Common myeloid progenitor, CD34-positive (primary cell): ENCODE results near the gene PKD1L1.

Experiments used
- CTCF ChIA-PET: fragments of 350-600 bp; sonication (Branson Sonifier 250); formaldehyde crosslinking; loops from one replicate; lab custom pipeline; 2021; ENCODE audit warnings: antibody characterized with exemption; lab: Charles Lee
- POLR2A ChIA-PET: fragments of 350-600 bp; sonication (Branson Sonifier 250); formaldehyde crosslinking; loops from one replicate; lab custom pipeline; 2021; ENCODE audit warnings: antibody characterized with exemption; lab: Charles Lee
- DNase-seq, 3 donors: peaks; one replicate each; pipeline versions ENCODE4 v3.0.0 to v3.0.0-alpha.2; 2013
- H3K27ac ChIP-seq, 2 experiments: 1 replicate in 1 of 2; 2 replicates in 1 of 2; pipeline ENCODE4 v1.7.0; 2013; ENCODE audit warnings: inconsistent platforms in 2 of 2, low read length in 2 of 2, mild to moderate bottlenecking in 2 of 2, low read depth in 1 of 2, moderate library complexity in 1 of 2; ENCODE audit not compliant: severe bottlenecking in 2 of 2, insufficient read depth in 1 of 2, poor library complexity in 1 of 2
- H3K27me3 ChIP-seq, 5 experiments: replicated peaks in 2 of 5; 1 replicate in 3 of 5; 2 replicates in 2 of 5; pipeline versions ENCODE4 v1.6.1 to v1.7.0; 2013; ENCODE audit warnings: low read length in 4 of 5, mild to moderate bottlenecking in 2 of 5, moderate library complexity in 2 of 5, inconsistent platforms in 1 of 5; ENCODE audit not compliant: insufficient read depth in 5 of 5, control insufficient read depth in 4 of 5
- H3K36me3 ChIP-seq, 4 experiments: 1 replicate in 2 of 4; 2 replicates in 2 of 4; pipeline versions ENCODE4 v1.6.1 to v1.7.0; 2013; ENCODE audit warnings: low read length in 3 of 4, control low read depth in 1 of 4, mild to moderate bottlenecking in 1 of 4; ENCODE audit not compliant: control insufficient read depth in 4 of 4, insufficient read depth in 4 of 4
- H3K4me1 ChIP-seq, 4 experiments: 1 replicate in 3 of 4; 2 replicates in 1 of 4; pipeline versions ENCODE4 v1.6.1 to v1.7.1; 2013; ENCODE audit warnings: low read length in 3 of 4, mild to moderate bottlenecking in 3 of 4, control low read depth in 1 of 4, inconsistent platforms in 1 of 4, moderate library complexity in 1 of 4; ENCODE audit not compliant: control insufficient read depth in 4 of 4, insufficient read depth in 4 of 4; ENCODE audit errors: control extremely low read depth in 1 of 4
- H3K4me3 ChIP-seq, 7 experiments: 1 replicate in 4 of 7; 2 replicates in 3 of 7; pipeline versions ENCODE4 v1.5.1 to v1.7.0; 2013; ENCODE audit warnings: mild to moderate bottlenecking in 7 of 7, low read length in 6 of 7, moderate library complexity in 6 of 7, inconsistent platforms in 2 of 7, low read depth in 2 of 7, control low read depth in 1 of 7; ENCODE audit not compliant: insufficient read depth in 4 of 7, control insufficient read depth in 1 of 7; ENCODE audit errors: extremely low read depth in 1 of 7
- H3K9me3 ChIP-seq, 5 experiments: 1 replicate in 4 of 5; 2 replicates in 1 of 5; pipeline versions ENCODE4 v1.6.1 to v1.7.1; 2013; ENCODE audit warnings: low read length in 4 of 5, mild to moderate bottlenecking in 2 of 5, inconsistent platforms in 1 of 5, low read depth in 1 of 5, moderate library complexity in 1 of 5; ENCODE audit not compliant: control insufficient read depth in 4 of 5, insufficient read depth in 2 of 5; ENCODE audit errors: control extremely low read depth in 1 of 5
- WGBS: methylation state at CpG from one replicate; pipeline ENCODE4 v1.1.5; 2013; ENCODE audit not compliant: insufficient coverage; 5-methylcytosine and 5-hydroxymethylcytosine counted together

Gene PKD1L1

DNA sequence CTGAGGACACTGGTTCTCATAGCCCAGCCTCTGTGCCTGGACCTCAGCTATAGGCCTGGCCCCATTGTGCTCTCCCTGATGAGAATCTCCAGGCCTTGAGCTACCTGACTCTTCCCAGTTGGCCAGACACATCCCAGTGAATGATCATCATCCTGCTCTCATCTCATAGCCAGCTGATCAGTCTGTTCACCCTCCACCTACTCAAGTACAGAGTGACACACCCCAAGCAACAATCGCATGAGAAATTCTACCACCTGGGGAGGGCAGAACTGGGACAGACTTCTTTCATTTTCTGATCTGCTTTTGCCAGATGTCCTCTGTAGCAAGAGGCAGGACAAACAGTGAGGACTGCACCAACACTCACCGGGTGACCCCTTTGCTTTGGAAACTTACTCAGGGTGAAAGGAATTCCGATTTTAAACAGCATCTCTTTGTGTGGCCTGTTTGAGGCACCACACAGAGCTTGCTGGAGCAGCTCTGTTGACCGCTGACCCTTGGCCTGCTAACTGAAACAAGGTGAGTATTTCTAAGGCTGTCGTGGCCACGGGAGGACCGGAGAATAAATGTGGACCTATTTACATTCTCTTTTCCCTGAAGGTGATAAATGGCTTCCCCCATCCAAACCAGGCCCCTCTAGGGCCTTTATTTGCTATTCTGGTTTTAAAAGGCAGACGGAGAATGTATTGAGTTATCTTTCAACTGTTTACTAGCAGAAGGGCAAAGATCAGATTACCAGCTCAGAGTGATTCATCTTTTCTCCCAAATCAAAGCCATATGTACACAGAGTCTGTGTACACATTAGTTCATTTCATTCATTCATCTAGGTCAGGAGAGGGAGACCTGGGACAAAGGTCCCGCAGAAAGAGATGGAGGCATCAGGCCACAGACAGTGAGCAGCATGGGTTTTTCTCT, 184.9 kb downstream of the PKD1L1 start:
- WGBS: 95% methylated on average over 8 of the region's 9 CpGs
- DNase-seq: no peak
- Histone ChIP-seq H3K27ac (no peak overlapping the region), H3K27me3 (no peaks in the 10 kb centered on the region), H3K9me3 (no peaks in the 10 kb centered on the region), H3K4me3 (no peak overlapping the region), H3K36me3 (no peaks in the 10 kb centered on the region), H3K4me1 (no peaks in the 10 kb centered on the region)
- POLR2A ChIA-PET: no interaction called here
- CTCF ChIA-PET: no interaction called here

GRCh38 chr7:47762746-47763062, 185.6 kb downstream of the PKD1L1 start:
- Histone ChIP-seq H3K9me3 (no peaks in the 10 kb centered on the region), H3K27ac (no peak overlapping the region), H3K36me3 (no peaks in the 10 kb centered on the region), H3K27me3 (no peaks in the 10 kb centered on the region), H3K4me1 (no peaks in the 10 kb centered on the region), H3K4me3 (no peak overlapping the region)
- POLR2A ChIA-PET: no interaction called here
- CTCF ChIA-PET: no interaction called here
- WGBS: 98% methylated on average over 3 of the region's 4 CpGs
- DNase-seq: no peak

GRCh38 chr7:47762207-47762606, 186.1 kb downstream of the PKD1L1 start:
- Histone ChIP-seq H3K9me3 (no peaks in the 10 kb centered on the region), H3K4me3 (no peak overlapping the region), H3K27me3 (no peaks in the 10 kb centered on the region), H3K36me3 (no peaks in the 10 kb centered on the region), H3K27ac (no peak overlapping the region), H3K4me1 (no peaks in the 10 kb centered on the region)
- DNase-seq: no peak
- ChIA-PET POLR2A (no interaction called here), CTCF (no interaction called here)

DNA sequence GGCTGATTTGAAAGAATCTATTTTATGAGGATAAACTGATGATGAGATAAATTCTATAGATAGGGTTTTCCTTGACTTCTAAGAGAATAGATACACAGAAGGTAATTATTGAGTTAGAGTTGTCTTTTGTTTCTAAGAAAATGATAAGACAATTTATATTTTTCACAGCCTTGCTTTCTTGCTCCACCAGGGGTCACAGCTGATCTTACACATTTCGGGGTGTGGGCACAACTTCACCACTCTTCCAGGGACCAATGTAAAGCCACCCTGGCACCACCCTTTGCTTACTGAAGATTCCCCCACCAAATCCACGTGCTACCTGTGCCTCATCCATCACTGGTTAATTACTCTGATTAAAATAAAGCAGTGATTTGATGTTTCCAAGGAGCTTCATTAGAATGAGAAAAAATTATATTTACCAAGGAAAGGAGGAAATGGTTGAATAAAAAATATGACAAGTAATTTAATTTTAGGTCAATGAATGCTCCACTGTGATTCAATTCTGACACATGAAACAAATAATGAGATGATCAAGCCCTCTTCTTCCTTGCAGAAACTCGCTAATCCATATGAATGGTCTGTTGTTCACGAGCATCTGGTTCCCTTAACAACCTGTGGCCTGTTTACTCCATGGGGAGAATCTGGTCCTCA, 189.1 kb downstream of the PKD1L1 start:
- H3K4me3 ChIP-seq: no peak overlapping the region
- H3K36me3 ChIP-seq: no peaks in the 10 kb centered on the region
- peak; percentile 20 to 48 (median 33) for DNase-seq
- POLR2A ChIA-PET: no interaction called here
- CTCF ChIA-PET: interaction anchor here (0.6 to 1.1 kb wide), 3 partner anchors 15 to 323 kb away, joined by 3 to 4 read pairs (median 4); no protein-coding TSS in a partner anchor
- no peak overlapping the region for H3K27ac ChIP-seq
- WGBS: 88% methylated on average over 3 of the region's 4 CpGs
- H3K9me3 ChIP-seq: no peaks in the 10 kb centered on the region
- no peaks in the 10 kb centered on the region for H3K4me1 ChIP-seq
- H3K27me3 ChIP-seq: no peaks in the 10 kb centered on the region

GRCh38 chr7:47758546-47758945, 189.7 kb downstream of the PKD1L1 start:
- DNase-seq: no peak
- Histone ChIP-seq H3K36me3 (no peaks in the 10 kb centered on the region), H3K27ac (no peak overlapping the region), H3K9me3 (no peaks in the 10 kb centered on the region), H3K27me3 (no peaks in the 10 kb centered on the region), H3K4me3 (no peak overlapping the region), H3K4me1 (no peaks in the 10 kb centered on the region)
- POLR2A ChIA-PET: no interaction called here
- WGBS: 94% methylated on average over 2 of the region's 2 CpGs
- CTCF ChIA-PET: interaction anchor here (0.6 to 1.1 kb wide), 3 partner anchors 15 to 323 kb away, joined by 3 to 4 read pairs (median 4); no protein-coding TSS in a partner anchor

DNA sequence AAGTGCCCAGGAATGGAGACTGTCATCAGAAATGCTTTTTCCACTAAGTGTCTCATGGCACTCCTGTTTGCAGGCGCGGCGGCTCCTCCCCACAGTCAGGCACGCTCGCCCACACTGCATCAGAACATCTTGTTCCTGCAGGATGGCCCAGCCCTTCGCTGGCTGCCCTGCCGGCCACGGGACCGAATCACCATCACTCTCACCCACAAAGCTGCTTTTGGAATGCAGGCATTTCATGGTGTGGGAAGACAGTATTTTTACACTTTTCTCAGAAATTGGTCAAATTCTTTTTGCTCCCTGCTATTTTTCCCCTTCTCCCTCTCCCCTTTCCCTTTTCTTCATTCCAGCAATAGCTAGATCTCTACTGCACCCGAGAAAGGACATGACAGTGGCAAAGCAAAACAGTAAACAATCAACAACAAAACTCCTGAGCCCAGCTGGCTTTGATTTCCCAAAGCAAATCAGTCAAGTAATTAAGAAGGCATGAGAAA, 190.3 kb downstream of the PKD1L1 start:
- no peak for DNase-seq
- Histone ChIP-seq H3K4me3 (no peak overlapping the region), H3K27me3 (no peaks in the 10 kb centered on the region), H3K36me3 (no peaks in the 10 kb centered on the region), H3K9me3 (no peaks in the 10 kb centered on the region), H3K4me1 (no peaks in the 10 kb centered on the region), H3K27ac (no peak overlapping the region)
- ChIA-PET CTCF (interaction anchor here (0.9 to 1.0 kb wide), 2 partner anchors 16 to 322 kb away, joined by 3 to 4 read pairs; no protein-coding TSS in a partner anchor), POLR2A (no interaction called here)
- 80% methylated on average over 5 of the region's 10 CpGs for WGBS

DNA sequence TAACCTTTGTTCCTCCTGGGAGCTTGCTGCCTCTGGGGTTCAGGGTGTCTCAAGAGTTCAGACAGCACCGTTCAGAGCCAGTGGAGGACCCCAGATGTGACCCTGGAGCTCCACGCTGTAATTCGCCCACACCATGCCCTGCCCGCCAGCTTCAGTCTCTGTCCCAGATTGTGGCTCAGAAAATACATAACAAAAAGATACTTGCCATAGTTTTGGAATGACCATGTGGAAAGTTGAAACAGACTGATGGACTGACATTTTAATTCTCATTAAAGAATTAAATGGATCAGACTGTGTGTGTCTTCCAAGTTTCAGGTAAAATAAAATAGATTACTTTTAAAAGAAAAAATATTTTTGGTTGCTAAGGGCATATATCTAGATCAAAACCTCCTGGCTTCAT, 191.6 kb downstream of the PKD1L1 start:
- DNase-seq: no peak
- Histone ChIP-seq H3K4me1 (no peaks in the 10 kb centered on the region), H3K9me3 (no peaks in the 10 kb centered on the region), H3K36me3 (no peaks in the 10 kb centered on the region), H3K27ac (no peak overlapping the region), H3K27me3 (no peaks in the 10 kb centered on the region), H3K4me3 (no peak overlapping the region)
- CTCF ChIA-PET: interaction anchor here (0.7 kb wide), 1 partner anchor 93 kb away, joined by 3 read pairs; no protein-coding TSS in a partner anchor
- POLR2A ChIA-PET: interaction anchor here (1.1 kb wide), 1 partner anchor 22 kb away, joined by 3 read pairs; no protein-coding TSS in a partner anchor
- WGBS: 100% methylated on average over 1 of the region's 4 CpGs
